ENCODE measurements around the gene NKD2. TPM values are rescaled to one million over a fixed set of nuclear protein-coding genes. Genes with fewer than 3 reads are reported as not detected.
"Not testable (repeated sequence)": the region's sequence is repeated elsewhere in the genome, so short reads cannot be mapped to it uniquely, and the experiment has no call there.

The NKD2 gene
- total RNA-seq, 2 experiments from 2014 or later, result 1.4 to 1.8 TPM

- Mint-ChIP-seq H3K27me3 (no peaks in the 10 kb centered on the region), H3K36me3 (ENCODE audit: low read depth) (peaks cover 30% of the 10 kb centered on the region), H3K27ac (no peak overlapping the region), H3K4me1 (no peaks in the 10 kb centered on the region), H3K9me3 (no peaks in the 10 kb centered on the region), H3K4me3 (no peak overlapping the region)
- no peak for DNase-seq
- ChIA-PET CTCF (no interaction called here), POLR2A (no interaction called here)
Measured at GRCh38 chr5:1079961-1080360, 71.4 kb downstream of the NKD2 start.

- no peak for DNase-seq
- Mint-ChIP-seq H3K4me3 (no peak overlapping the region), H3K9me3 (no peaks in the 10 kb centered on the region), H3K27me3 (no peaks in the 10 kb centered on the region), H3K27ac (no peak overlapping the region), H3K4me1 (no peaks in the 10 kb centered on the region), H3K36me3 (ENCODE audit: low read depth) (peaks cover 30% of the 10 kb centered on the region)
- ChIA-PET POLR2A (no interaction called here), CTCF (no interaction called here)
Measured at GRCh38 chr5:1080432-1080831, 71.8 kb downstream of the NKD2 start.

- Mint-ChIP-seq H3K27ac (no peak overlapping the region), H3K4me1 (no peaks in the 10 kb centered on the region), H3K4me3 (no peak overlapping the region), H3K9me3 (no peaks in the 10 kb centered on the region), H3K36me3 (ENCODE audit: low read depth) (peaks cover 31% of the 10 kb centered on the region), H3K27me3 (no peaks in the 10 kb centered on the region)
- no peak for DNase-seq
- POLR2A ChIA-PET, result no interaction called here
- CTCF ChIA-PET, result no interaction called here
Measured at GRCh38 chr5:1081519-1081918, 72.9 kb downstream of the NKD2 start.

- CTCF ChIA-PET, H3K27ac Mint-ChIP-seq, H3K4me1 Mint-ChIP-seq: not testable (repeated sequence)
Measured at GRCh38 chr5:1083026-1083425, 74.4 kb downstream of the NKD2 start.

GRCh38 chr5:1083823-1084605 lies 75.4 kb downstream of the NKD2 start:
- H3K9me3 Mint-ChIP-seq, result no peaks in the 10 kb centered on the region
- no peaks in the 10 kb centered on the region for H3K4me1 Mint-ChIP-seq
- ChIA-PET POLR2A (no interaction called here), CTCF (no interaction called here)
- H3K27me3 Mint-ChIP-seq, result no peaks in the 10 kb centered on the region
- H3K36me3 Mint-ChIP-seq (ENCODE audit: low read depth), result peaks cover 33% of the 10 kb centered on the region
- no peak overlapping the region for H3K4me3 Mint-ChIP-seq
- DNase-seq, result no peak
- H3K27ac Mint-ChIP-seq, result no peak overlapping the region

More at GRCh38 chr5:1083026-1083425, 74.4 kb downstream of the NKD2 start:
- POLR2A ChIA-PET, DNase-seq, H3K9me3 Mint-ChIP-seq, H3K27me3 Mint-ChIP-seq, H3K4me3 Mint-ChIP-seq: not testable (repeated sequence)
- H3K36me3 Mint-ChIP-seq (ENCODE audit: low read depth), result peaks cover 35% of the 10 kb centered on the region

GRCh38 chr5:1085391-1085790 lies 76.8 kb downstream of the NKD2 start:
- Mint-ChIP-seq H3K9me3 (no peaks in the 10 kb centered on the region), H3K4me1 (no peaks in the 10 kb centered on the region), H3K36me3 (ENCODE audit: low read depth) (peaks cover 40% of the 10 kb centered on the region), H3K4me3 (no peak overlapping the region), H3K27me3 (no peaks in the 10 kb centered on the region), H3K27ac (no peak overlapping the region)
- CTCF ChIA-PET, result no interaction called here
- no peak for DNase-seq
- POLR2A ChIA-PET, result no interaction called here

GRCh38 chr5:1086137-1086536 lies 77.5 kb downstream of the NKD2 start:
- no peak for DNase-seq
- no peaks in the 10 kb centered on the region for H3K9me3 Mint-ChIP-seq
- no peaks in the 10 kb centered on the region for H3K4me1 Mint-ChIP-seq
- CTCF ChIA-PET, result no interaction called here
- no peak overlapping the region for H3K27ac Mint-ChIP-seq
- peaks cover 36% of the 10 kb centered on the region for H3K36me3 Mint-ChIP-seq (ENCODE audit: low read depth)
- H3K4me3 Mint-ChIP-seq, result no peak overlapping the region
- H3K27me3 Mint-ChIP-seq, result no peaks in the 10 kb centered on the region
- POLR2A ChIA-PET, result no interaction called here

- H3K27ac Mint-ChIP-seq, result no peak overlapping the region
- H3K27me3 Mint-ChIP-seq, result no peaks in the 10 kb centered on the region
- H3K4me1 Mint-ChIP-seq, result no peaks in the 10 kb centered on the region
- H3K36me3 Mint-ChIP-seq (ENCODE audit: low read depth), result peaks cover 29% of the 10 kb centered on the region
- ChIA-PET POLR2A (no interaction called here), CTCF (no interaction called here)
- no peak for DNase-seq
- no peak overlapping the region for H3K4me3 Mint-ChIP-seq
- H3K9me3 Mint-ChIP-seq, result no peaks in the 10 kb centered on the region
Measured at GRCh38 chr5:1086871-1087270, 78.3 kb downstream of the NKD2 start.

GRCh38 chr5:1087428-1087827 lies 78.8 kb downstream of the NKD2 start:
- no peaks in the 10 kb centered on the region for H3K27me3 Mint-ChIP-seq
- DNase-seq, result no peak
- ChIA-PET POLR2A (no interaction called here), CTCF (no interaction called here)
- H3K9me3 Mint-ChIP-seq, result no peaks in the 10 kb centered on the region
- peaks cover 33% of the 10 kb centered on the region for H3K36me3 Mint-ChIP-seq (ENCODE audit: low read depth)
- no peaks in the 10 kb centered on the region for H3K4me1 Mint-ChIP-seq
- H3K27ac Mint-ChIP-seq, result no peak overlapping the region
- no peak overlapping the region for H3K4me3 Mint-ChIP-seq

- Mint-ChIP-seq H3K27ac (no peak overlapping the region), H3K9me3 (no peaks in the 10 kb centered on the region), H3K36me3 (ENCODE audit: low read depth) (peaks cover 34% of the 10 kb centered on the region), H3K4me1 (no peaks in the 10 kb centered on the region), H3K27me3 (no peaks in the 10 kb centered on the region), H3K4me3 (no peak overlapping the region)
- ChIA-PET CTCF (no interaction called here), POLR2A (no interaction called here)
- DNase-seq, result no peak
Measured at GRCh38 chr5:1088031-1088430, 79.4 kb downstream of the NKD2 start.

Small RNAs within 50 kb of the gene (microRNA-seq; reads per million reads assigned to microRNA genes)
- not detected for gene MIR4635 (ENCODE audit: borderline microRNAs expressed, borderline replicate concordance)

Other genes with a start within 250 kb of the NKD2 start
- under 1 TPM; 0.35 to 0.87 TPM for gene ZDHHC11B, start 224.1 kb upstream of the NKD2 start, total RNA-seq
- 1 to 10 TPM; 9.4 to 10.0 TPM for gene ZDHHC11, start 157.8 kb upstream of the NKD2 start, total RNA-seq
- gene BRD9, start 116.0 kb upstream of the NKD2 start, total RNA-seq, result 10 to 100 TPM; 52.7 to 59.1 TPM
- gene TRIP13, start 115.9 kb upstream of the NKD2 start, total RNA-seq, result 10 to 100 TPM; 33.4 to 38.6 TPM
- 100 to 1,000 TPM; 102 to 120 TPM for gene SLC12A7, start 103.3 kb downstream of the NKD2 start, total RNA-seq
- gene SLC6A19, start 192.8 kb downstream of the NKD2 start, total RNA-seq, result not detected
- not detected for gene SLC6A18, start 216.6 kb downstream of the NKD2 start, total RNA-seq